K562 (cell line): ENCODE results near the gene SLC20A1. TPM values are rescaled to one million over a fixed set of nuclear protein-coding genes. Genes with fewer than 3 reads are reported as not detected.

Experiments used
- FOXM1 ChIP-seq, 2 experiments: fragments of 450-650 bp in 1 of 2; sonication (generic) in 1 of 2; formaldehyde crosslinking in 1 of 2; IDR thresholded peaks; 2 replicates each; pipeline versions ENCODE4 v1.6.1 to v1.9.0; 2017 to 2022; ENCODE audit warnings: low read depth in 2 of 2, mild to moderate bottlenecking in 2 of 2, missing genetic modification reagents in 1 of 2, moderate library complexity in 1 of 2
- HSF4 ChIP-seq: fragments of 250-450 bp; sonication (Bioruptor Pico); IDR thresholded peaks from 2 replicates; pipeline ENCODE4 v2.1.2; 2022; ENCODE audit warnings: mild to moderate bottlenecking, moderate library complexity, borderline replicate concordance
- polyA plus RNA-seq, 8 experiments: library from polyadenylated mRNA; depleted of rRNA in 4 of 8; stranded (reverse) in 5 of 8; unstranded in 3 of 8; fragments of >200 nt; fragmentation: Nextera tagmentation in 2 of 8; fragmentation: Illumina TruSeq in 1 of 8; extraction: Ambion mirVana in 2 of 8; extraction: Trizol in 1 of 8; gene quantifications; 2 replicates each; pipeline versions ENCODE4 v1.2.1 to v1.2.3, GENCODE V29; 2011 to 2014; ENCODE audit warnings: inconsistent platforms in 1 of 8, missing spikeins in 1 of 8
- total RNA-seq, 7 experiments: library from RNA; depleted of rRNA in 6 of 7; stranded (reverse); fragments of >200 nt in 6 of 7; fragmentation: Illumina TruSeq in 2 of 7; extraction: Trizol in 2 of 7; gene quantifications; 2 replicates each; pipeline versions ENCODE4 v1.2.1 to v1.2.3, GENCODE V29; 2011 to 2021; ENCODE audit warnings: low replicate concordance in 1 of 7
- TF ChIP-seq, protein P1 (sequence below): sonication (generic); formaldehyde crosslinking; IDR thresholded peaks from 2 replicates; pipeline ENCODE4 v1.8.1; 2023; ENCODE audit warnings: missing genetic modification reagents, mild to moderate bottlenecking, borderline replicate concordance
- TF ChIP-seq, protein P2 (sequence below), 2 experiments: IDR thresholded peaks; 2 replicates each; pipeline ENCODE4 v1.6.1; 2012; ENCODE audit warnings: improper control_type of control experiment in 2 of 2, low read depth in 2 of 2, low read length in 2 of 2, borderline replicate concordance in 1 of 2

SLC20A1 gene
- total and polyA plus RNA-seq, 9 of the 15 experiments (the other 6 are each of a cell fraction or from before 2014, with no cell fraction given), result 53.8 to 150 (median 74.7) TPM

DNA sequence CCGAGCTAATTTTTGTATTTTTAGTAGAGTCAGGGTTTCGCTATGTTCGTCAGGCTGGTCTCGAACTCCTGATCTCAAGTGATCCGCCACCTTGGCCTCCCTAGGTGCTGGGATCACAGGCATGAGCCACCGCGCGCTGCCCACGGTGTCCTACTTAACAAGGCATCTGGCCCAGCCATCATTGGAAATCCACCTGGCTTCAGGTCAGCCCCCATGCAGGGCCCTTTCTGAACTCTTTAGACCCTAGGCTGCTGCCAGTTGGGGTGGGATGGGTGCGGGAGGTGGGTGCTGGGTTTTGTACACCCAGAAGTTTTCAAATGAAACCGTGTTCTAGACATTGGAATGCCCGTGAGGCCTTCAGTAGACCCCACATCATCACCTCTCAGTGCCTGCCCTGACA is 48.4 kb downstream of the SLC20A1 start (continued):
- TF ChIP-seq, protein P1, sequence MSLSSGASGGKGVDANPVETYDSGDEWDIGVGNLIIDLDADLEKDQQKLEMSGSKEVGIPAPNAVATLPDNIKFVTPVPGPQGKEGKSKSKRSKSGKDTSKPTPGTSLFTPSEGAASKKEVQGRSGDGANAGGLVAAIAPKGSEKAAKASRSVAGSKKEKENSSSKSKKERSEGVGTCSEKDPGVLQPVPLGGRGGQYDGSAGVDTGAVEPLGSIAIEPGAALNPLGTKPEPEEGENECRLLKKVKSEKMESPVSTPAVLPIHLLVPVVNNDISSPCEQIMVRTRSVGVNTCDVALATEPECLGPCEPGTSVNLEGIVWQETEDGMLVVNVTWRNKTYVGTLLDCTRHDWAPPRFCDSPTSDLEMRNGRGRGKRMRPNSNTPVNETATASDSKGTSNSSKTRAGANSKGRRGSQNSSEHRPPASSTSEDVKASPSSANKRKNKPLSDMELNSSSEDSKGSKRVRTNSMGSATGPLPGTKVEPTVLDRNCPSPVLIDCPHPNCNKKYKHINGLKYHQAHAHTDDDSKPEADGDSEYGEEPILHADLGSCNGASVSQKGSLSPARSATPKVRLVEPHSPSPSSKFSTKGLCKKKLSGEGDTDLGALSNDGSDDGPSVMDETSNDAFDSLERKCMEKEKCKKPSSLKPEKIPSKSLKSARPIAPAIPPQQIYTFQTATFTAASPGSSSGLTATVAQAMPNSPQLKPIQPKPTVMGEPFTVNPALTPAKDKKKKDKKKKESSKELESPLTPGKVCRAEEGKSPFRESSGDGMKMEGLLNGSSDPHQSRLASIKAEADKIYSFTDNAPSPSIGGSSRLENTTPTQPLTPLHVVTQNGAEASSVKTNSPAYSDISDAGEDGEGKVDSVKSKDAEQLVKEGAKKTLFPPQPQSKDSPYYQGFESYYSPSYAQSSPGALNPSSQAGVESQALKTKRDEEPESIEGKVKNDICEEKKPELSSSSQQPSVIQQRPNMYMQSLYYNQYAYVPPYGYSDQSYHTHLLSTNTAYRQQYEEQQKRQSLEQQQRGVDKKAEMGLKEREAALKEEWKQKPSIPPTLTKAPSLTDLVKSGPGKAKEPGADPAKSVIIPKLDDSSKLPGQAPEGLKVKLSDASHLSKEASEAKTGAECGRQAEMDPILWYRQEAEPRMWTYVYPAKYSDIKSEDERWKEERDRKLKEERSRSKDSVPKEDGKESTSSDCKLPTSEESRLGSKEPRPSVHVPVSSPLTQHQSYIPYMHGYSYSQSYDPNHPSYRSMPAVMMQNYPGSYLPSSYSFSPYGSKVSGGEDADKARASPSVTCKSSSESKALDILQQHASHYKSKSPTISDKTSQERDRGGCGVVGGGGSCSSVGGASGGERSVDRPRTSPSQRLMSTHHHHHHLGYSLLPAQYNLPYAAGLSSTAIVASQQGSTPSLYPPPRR (CRISPR knock-in tag), result no peak
- TF ChIP-seq HSF4 (CRISPR knock-in tag), result no peak
- TF ChIP-seq, protein P2, sequence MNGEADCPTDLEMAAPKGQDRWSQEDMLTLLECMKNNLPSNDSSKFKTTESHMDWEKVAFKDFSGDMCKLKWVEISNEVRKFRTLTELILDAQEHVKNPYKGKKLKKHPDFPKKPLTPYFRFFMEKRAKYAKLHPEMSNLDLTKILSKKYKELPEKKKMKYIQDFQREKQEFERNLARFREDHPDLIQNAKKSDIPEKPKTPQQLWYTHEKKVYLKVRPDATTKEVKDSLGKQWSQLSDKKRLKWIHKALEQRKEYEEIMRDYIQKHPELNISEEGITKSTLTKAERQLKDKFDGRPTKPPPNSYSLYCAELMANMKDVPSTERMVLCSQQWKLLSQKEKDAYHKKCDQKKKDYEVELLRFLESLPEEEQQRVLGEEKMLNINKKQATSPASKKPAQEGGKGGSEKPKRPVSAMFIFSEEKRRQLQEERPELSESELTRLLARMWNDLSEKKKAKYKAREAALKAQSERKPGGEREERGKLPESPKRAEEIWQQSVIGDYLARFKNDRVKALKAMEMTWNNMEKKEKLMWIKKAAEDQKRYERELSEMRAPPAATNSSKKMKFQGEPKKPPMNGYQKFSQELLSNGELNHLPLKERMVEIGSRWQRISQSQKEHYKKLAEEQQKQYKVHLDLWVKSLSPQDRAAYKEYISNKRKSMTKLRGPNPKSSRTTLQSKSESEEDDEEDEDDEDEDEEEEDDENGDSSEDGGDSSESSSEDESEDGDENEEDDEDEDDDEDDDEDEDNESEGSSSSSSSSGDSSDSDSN (IDR thresholded peaks at IDR 0.05; ENCODE audit: borderline replicate concordance in 1 of 2, low read depth in 2 of 2, low read length in 2 of 2), result no peak
- no peak for TF ChIP-seq FOXM1 (IDR thresholded peaks at IDR 0.05; ENCODE audit: low read depth)
- no peak for TF ChIP-seq FOXM1 (CRISPR knock-in tag; IDR thresholded peaks at IDR 0.05; ENCODE audit: low read depth)
- TF ChIP-seq, all 486 proteins: peak for 0
